Measurements from ENCODE around the gene ATP9A.
"Not testable (repeated sequence)": the region's sequence is repeated elsewhere in the genome, so short reads cannot be mapped to it uniquely, and the experiment has no call there.

The ATP9A gene

GRCh38 chr20:51750037-51750769 is 18.0 kb downstream of the ATP9A start:
- peak; percentile 80 for DNase-seq

- DNase-seq = no peak
Measured at GRCh38 chr20:51749674-51750036, 18.5 kb downstream of the ATP9A start.

DNA sequence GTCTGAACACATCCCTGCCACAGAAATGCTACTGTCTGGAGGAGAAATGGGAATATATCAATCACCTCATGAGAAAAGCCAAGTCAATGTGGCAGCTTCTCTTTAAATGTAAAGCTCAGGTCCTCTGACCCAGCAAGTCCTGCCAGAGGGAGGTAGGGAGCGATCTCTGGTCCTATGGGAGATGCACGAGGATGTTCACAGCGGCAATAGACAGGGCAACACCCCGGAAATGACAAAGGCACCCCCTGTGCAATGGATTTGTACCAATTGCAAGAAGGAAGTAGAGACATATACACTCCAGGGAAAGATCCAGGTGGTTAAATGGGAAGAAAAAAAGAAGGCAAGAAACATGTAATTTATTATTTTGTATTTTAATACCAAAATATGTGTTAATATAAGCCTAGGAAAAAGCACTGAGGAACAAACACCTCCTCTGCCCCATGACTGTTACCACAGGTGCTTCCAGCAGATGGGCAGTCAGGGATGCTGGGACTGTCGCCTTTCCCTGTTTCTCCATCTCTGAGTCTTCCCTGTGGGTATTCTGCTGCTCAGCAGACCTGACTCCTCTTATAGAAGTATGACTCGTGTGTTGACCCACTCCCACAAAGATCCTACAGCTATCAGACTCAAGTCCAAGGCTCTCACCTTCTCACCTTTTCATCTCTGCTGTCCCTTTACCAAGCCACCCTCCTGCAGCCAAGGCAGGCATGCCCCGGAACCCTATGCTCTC is 20.8 kb downstream of the ATP9A start:
- no peak for DNase-seq

DNA sequence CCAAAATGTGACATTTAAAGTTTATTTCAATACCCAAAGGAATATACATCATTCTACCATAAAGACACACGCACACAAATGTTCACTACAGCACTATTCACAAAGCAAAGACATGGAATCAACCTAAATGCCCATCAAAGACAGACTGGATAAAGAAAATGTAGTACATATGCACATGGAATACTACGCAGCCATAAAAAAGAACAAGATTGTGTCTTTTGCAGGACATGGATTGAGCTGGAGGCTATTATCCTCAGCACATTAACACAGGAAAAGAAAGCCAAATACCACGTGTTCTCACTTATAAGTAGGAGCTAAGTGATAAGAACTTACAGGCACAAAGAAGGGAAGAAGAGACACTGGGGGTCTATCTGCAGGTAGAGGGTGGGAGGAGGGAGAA is 22.4 kb downstream of the ATP9A start:
- no peak for DNase-seq

DNA sequence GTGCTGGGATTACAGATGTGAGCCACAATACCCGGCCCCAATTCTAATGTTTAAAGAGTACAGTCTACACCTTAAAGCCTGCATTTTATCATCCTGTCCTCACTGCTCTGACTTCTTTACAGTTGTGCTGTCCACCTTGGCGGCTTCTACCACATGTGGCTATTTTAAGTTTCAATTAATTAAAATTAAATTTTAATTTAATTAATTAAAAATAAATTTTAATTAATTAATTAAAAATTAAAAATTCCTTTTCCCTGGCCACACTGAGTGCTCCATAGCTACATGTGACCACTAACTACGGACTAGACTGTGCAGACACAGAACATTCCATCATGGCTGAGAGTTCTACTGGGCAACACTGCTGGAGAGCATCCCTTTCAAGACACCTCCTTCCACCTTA is 27.4 kb downstream of the ATP9A start:
- no peak for DNase-seq

DNA sequence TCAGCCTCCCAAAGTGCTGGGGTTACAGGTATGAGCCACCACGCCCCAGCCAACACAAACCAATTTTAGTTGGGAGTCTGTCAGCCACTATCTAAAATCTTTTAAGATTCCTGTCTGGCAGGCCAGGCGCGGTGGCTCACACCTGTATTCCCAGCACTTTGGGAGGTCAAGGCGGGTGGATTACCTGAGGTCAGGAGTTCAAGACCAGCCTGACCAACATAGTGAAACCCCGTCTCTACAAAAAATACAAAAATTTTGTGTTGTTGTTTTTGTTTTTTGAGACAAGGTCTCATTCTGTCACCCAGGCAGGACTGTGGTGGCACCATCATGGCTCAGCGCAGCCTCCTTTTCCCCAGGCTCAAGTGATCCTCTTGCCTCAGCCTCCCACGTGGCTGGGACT is 27.9 kb downstream of the ATP9A start:
- not testable (repeated sequence) for DNase-seq

GRCh38 chr20:51739722-51740249 is 28.4 kb downstream of the ATP9A start:
- no peak for DNase-seq

- DNase-seq = no peak
Measured at GRCh38 chr20:51738877-51739447, 29.2 kb downstream of the ATP9A start.

- not testable (repeated sequence) for DNase-seq
Measured at GRCh38 chr20:51738261-51738660, 29.9 kb downstream of the ATP9A start.

- no peak for DNase-seq
Measured at GRCh38 chr20:51736947-51737346, 31.2 kb downstream of the ATP9A start.

DNA sequence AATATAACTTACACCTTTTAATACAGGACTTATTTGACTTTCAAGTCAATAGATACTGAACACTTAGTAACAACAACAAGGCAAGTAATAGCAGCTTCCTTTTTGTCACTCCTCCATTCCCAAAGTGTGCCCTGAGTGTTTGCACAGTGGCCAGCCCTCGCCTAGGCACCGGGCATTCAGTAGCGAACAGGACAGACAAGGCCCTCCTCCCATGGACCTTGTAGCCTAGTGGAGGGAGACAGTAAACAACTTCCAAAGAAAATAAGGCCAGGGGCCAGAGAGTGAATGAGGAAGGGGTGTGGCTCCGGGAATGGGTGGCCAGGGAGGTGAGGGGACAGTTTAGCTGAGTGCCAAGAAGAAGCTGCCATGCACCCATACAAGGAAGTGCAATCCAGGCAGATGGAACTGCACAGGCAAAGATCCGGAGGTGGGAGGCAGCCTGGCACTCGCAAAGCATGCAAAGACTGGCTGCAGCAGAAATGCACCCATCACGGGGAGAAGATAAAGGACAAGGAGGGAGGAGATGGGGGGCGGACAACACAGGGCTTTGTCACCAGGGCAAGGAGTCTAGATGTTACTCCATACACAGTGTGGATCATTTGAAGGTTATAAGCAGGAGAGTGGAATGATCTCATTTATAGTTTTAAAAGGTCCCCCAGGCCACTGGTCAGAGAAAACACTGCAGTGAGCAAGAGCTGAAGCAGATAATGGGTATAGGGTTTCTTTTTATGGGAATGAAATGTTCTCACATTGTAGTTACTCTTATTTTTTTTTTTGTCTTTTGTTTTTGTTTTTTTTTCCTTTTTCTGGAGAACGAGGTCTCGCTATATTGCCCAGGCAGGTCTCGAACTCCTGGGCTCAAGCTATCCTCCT is 32.2 kb downstream of the ATP9A start:
- peak; percentile 54 for DNase-seq

DNA sequence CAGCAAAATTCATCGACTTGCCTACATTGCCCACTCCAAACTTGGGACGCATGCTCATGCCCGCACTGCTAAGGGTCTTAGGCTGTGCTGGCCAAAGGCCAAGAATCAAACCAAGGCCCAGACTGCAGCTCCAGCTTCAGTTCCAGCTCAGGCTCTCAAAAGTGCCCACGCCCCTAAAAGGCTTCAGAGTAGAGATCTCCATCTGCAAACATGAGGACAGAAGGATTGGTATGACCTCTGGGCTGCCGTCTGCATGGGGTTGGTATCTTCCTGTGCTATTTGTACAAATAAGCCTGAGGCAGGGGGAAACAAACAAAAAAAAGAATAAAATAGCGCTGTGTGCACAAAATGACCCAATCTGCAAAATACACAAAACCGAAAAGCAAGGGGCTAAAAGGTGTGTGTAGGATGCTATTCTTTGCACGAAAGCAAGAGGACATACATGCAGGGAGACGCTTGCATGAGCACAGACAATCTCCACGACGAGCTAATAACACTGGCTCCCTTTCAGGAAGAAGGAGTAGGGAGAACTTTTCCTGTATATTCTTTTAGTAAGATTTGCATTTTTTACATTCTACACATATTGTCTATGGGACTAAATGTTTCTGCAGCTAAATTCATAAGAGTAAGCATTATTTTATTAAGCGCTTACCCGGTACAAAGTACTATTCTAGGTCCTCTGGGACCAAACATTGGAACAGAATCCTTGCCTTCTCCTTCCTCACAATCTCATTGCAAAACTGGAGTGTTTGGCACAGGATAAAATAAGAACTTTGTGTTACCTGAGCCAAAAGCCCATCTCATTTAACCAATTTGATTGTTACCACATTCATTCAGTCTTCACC is 33.1 kb downstream of the ATP9A start:
- DNase-seq = no peak

DNA sequence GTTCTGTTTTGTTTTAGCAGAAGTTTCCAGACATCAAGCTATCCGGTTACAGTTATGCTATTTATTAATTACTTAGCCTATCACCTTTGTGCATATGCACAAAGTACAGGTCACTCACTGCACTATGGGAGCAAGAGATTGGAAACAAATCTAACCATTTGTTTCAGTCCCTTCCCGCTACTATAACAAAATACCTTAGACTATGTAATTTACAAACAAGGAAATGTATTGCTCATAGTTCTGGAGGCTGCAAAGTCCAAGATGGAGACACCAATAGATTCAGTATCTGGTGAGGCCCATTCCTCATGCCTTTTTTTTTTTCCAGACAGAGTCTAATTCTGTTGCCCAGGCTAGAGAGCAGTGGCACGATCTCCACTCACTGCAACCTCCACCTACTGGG is 35.1 kb downstream of the ATP9A start:
- no peak for DNase-seq

- no peak for DNase-seq
Measured at GRCh38 chr20:51732096-51732791, 35.9 kb downstream of the ATP9A start.

GRCh38 chr20:51731731-51732095 is 36.5 kb downstream of the ATP9A start:
- no peak for DNase-seq

DNA sequence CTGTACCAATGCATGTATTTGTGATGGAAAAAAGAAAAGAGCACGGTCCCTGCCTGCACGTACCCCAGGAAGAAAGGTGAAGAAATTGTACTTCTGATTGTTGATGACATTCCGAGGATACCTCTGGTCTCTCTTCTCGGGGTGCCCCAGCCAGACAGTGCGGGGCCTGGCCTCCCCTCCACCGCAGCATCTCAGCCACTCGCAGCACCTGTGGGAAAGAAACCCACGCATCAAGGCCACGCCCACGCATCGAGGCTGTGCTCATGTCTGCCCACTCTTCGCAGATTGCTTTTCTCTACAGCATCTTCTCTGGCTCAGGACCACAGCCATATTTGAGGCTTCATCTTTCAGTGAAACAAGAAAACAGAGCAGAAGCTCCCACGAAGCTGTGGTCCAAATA is 38.4 kb downstream of the ATP9A start:
- no peak for DNase-seq

- no peak for DNase-seq
Measured at GRCh38 chr20:51728737-51729136, 39.5 kb downstream of the ATP9A start.

GRCh38 chr20:51727872-51728271 is 40.3 kb downstream of the ATP9A start:
- DNase-seq = no peak

DNA sequence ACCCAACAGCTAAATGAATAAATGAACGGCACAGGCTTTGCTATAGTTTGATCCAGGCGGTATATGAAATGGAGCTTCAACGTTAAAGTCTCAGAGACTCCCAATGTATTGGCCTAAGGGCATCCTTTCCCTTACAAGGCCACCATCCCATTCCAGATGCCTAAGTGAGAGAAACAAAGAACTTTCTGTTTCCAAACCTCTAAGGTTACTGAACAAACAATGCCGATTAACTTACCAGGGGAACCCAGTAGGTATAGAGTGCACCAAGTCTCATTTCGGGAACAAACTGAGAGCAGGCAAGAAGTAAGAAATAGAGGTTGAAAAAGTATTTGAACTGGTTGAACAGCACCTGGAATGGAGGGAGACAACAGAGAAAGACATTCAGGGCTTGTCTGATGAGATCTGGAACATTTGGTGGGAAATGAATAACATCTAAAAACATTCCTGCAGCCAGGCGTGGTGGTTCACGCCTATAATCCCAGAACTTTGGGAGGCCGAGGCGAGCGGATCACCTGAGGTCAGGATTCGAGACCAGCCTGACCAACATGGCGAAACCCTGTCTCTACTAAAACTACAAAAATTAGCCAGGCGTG is 42.5 kb downstream of the ATP9A start:
- DNase-seq = peak; percentile 69

DNA sequence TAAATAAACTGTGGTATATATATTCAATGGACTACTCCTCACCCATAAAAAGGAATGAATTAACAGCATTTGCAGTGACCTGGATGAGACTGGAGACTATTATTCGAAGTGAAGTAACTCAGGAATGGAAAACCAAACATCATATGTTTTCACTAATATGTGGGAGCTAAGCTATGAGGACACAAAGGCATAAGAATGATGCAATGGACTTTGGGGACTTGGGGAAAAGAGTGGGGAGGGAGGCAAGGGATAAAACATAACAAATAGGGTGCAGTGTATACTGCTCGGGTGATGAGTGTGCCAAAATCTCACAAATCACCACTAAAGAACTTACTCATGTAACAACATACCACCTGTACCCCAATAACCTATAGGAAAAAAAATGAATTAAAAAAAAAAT is 45.2 kb downstream of the ATP9A start:
- not testable (repeated sequence) for DNase-seq

GRCh38 chr20:51722246-51722645 is 45.9 kb downstream of the ATP9A start:
- DNase-seq = not testable (repeated sequence)

All from islet precursor cell (in vitro differentiated cells).